ENCODE measurements around the gene COG2.

- TF ChIP-seq TAF1 (IDR thresholded peaks at IDR 0.05; ENCODE audit: low read depth, low read length) (no peak), EZH2 (IDR thresholded peaks at IDR 0.05; ENCODE audit: low read depth, low read length, severe bottlenecking) (no peak), USF2 (IDR thresholded peaks at IDR 0.05; ENCODE audit: low read length) (no peak), JUND (IDR thresholded peaks at IDR 0.05; ENCODE audit: low read length) (no peak), SIRT6 (IDR thresholded peaks at IDR 0.05; ENCODE audit: low read length) (no peak), MAX (IDR thresholded peaks at IDR 0.05) (no peak), CTCF (IDR thresholded peaks at IDR 0.05; ENCODE audit: control extremely low read depth in 1 of 3, insufficient read depth in 1 of 3, low read depth in 1 of 3, low read length in 3 of 3) (no peak), CHD7 (IDR thresholded peaks at IDR 0.05; ENCODE audit: insufficient replicate concordance, low read length) (no peak), ATF2 (IDR thresholded peaks at IDR 0.05; ENCODE audit: low read length) (no peak)
These were observed 37.5 kb downstream of the COG2 start for GRCh38 chr1:230679825-230680224.

Measured in H1 (cell line).